ENCODE data around the gene BTF3L4.
"Not testable (repeated sequence)": the region's sequence is repeated elsewhere in the genome, so short reads cannot be mapped to it uniquely, and the experiment has no call there.

Gene BTF3L4

DNA sequence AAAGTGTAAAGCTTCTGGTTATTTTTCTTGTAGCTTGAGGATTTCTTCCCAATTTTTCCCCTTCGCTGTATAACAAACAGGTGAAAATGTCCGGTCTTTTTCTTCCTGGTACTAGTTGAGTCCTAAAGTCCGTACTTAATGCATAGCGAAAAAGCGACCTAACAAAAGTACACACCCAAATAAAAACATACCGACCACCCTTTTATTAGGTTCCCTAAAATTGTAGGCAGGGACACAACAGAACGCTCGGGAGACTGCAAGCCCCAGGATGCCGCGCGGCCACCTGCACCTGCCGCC, 281 bp upstream of the BTF3L4 start:
- DNase-seq = no peak

DNA sequence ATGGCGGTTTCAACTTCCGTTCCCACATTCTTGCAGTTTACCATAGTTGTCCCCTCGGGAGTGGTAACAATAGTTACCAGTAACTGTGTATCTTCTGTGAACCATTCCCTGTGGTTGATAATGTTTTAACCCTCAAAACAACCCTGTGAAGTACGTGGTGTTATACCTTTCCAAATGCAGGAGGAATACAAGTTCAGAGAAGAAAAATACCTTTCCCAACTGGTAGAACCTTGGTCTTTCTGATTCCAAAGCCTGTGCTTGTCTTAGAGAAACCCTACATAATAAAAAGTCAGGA, 789 bp downstream of the BTF3L4 start:
- no peak for DNase-seq

DNA sequence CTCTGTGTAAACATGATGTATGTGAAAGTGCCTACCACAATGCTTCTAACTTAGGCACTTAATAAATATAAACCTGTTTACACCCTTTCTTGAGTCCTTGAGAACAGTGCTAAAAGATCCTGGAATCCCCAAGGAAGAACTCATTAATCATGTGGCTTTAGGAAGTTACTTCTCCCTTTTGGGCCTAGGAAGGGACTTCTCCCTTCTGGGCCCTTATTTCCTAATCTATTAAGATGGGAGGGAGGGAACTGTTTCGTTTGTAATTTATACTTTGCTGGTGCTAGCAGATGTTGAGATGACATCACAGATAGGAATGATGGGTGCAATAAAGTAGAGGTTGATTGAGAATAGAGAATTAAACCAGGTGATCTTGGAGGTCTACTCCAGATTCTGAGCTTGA, 1.2 kb downstream of the BTF3L4 start:
- DNase-seq = no peak

- DNase-seq = no peak
These were observed 1.9 kb downstream of the BTF3L4 start for GRCh38 chr1:52057876-52058415.

DNA sequence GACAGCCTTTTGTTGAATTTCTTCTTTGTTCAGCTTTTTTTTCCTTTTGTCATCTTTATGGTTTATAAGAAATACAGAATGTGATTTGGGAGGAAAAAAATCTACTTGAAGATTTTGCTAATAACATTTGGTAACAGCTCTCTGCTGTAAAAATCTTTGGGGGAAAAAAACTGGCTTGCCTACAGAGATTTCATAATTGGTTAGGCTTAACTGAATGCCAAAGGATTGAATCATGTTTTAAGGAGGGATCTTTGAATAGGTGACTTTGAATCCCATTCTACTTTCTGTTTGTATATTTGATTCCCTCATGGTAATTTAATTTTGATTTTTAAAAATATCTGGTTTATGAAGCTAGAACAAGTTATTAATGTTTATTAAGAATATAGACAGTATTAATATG, 3.2 kb downstream of the BTF3L4 start:
- no peak for DNase-seq

DNA sequence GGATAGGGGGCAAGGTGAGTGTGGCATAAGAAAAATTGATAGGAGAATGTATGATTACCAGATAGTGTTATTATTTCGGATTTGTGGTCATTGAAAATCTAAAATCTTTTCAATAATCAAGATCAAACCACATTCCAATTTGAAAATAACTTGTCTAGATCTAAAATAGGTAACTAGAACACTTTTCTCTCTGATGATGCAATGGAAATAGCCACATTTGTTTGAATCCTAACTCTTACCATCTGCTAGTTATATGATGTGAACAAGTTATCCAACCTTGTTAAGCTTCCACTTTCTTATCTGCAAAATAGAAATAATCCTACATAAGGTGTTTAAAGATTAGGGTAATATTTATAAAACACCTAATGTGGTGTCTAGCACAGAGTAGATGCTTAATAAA, 3.8 kb downstream of the BTF3L4 start:
- DNase-seq = no peak

GRCh38 chr1:52060822-52061221, 4.7 kb downstream of the BTF3L4 start:
- no peak for DNase-seq

- DNase-seq = no peak
These were observed 7.1 kb downstream of the BTF3L4 start for GRCh38 chr1:52063192-52063591.

DNA sequence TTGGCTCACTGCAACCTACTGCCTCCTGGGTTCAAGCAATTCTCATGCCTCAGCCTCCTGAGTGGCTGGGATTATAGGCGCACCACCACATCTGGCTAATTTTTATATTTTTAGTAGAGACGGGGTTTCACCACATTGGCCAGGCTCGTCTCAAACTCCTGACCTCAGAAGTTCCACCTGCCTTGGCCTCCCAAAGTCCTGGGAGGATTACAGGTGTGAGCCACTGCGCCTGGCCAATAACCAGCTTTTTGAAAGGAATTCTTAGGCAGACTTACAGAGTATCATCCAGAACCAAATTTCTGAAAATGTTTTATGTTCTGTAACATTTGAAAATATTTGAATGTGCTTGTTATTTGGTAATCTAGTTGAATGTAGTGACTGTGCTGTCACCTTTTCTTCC, 14.6 kb downstream of the BTF3L4 start:
- no peak for DNase-seq

DNA sequence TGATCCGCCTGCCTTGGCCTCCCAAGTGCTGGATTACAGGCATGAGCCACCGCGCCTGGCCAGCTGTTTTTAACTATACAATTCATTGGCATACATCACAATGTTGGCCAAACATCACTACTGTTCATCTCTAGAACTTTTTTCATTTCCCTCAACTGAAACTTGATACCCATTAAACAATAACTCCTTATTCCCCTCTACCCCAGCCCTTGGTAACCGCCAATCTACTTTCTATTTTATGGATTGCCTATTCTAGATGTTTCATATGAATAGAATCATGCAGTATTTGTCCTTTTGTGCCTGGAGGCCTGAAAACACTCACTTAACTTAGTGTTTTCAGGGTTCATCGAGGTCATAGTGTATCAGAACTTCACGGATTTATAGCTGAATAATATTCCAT, 16.2 kb downstream of the BTF3L4 start:
- DNase-seq = no peak

DNA sequence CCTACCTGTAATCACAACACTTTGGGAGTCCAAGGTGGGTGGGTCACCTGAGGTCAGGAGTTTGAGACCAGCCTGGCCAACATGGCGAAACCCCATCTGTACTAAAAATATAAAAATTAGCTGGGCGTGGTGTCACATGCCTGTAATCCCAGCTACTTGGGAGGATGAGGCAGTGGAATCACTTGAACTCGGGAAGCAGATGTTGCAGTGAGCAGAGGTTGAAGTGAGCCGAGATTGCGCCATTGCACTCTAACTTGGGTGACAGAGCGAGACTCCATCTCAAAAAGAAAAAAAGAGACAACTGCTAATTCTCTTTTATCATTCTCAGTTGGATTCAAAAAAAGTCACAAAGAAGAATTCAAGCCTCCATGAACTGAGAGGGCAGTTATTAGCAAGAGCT, 21.2 kb downstream of the BTF3L4 start:
- DNase-seq = not testable (repeated sequence)

- DNase-seq = no peak
These were observed 23.9 kb downstream of the BTF3L4 start for GRCh38 chr1:52080014-52080415.

- not testable (repeated sequence) for DNase-seq
These were observed 31.8 kb downstream of the BTF3L4 start for GRCh38 chr1:52087892-52088291.

- not testable (repeated sequence) for DNase-seq
These were observed 38.2 kb downstream of the BTF3L4 start for GRCh38 chr1:52094300-52094699.

GRCh38 chr1:52096216-52096615, 40.1 kb downstream of the BTF3L4 start:
- DNase-seq = no peak

GRCh38 chr1:52098139-52098871, 42.2 kb downstream of the BTF3L4 start:
- no peak for DNase-seq

DNA sequence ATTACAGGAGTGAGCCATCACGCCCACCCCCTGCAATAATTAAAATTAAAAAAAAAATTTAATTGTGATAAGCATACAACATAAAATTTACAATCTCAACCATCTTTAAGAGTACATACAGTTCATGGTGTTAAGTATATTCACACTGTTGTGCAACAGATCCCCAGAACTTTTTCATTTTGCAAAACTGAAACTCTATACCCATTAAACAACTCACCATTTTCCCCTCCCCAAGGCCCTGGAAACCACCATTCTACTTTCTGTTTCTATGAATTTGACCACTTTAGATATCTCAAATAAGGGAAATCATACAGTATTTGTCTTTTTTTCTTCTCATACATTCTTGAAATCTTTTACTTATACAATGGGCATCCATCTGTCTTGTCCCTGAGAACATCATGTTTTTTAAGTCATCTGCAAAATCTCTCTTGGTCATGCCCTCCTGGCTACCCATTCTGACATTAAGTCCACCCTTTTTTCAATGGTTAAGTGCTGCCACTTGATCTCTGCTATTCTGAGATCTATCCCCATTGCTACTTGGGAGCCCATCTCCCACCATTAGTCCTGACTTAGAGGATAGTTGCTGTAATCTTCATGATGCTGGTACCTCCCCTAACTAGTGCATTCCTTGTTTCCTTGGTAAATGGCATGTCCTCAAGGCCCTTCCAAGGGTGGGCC, 46.4 kb downstream of the BTF3L4 start:
- no peak for DNase-seq

GRCh38 chr1:52111492-52111891, 55.4 kb downstream of the BTF3L4 start:
- no peak for DNase-seq

- no peak for DNase-seq
These were observed 56.4 kb downstream of the BTF3L4 start for GRCh38 chr1:52112489-52112888.

DNA sequence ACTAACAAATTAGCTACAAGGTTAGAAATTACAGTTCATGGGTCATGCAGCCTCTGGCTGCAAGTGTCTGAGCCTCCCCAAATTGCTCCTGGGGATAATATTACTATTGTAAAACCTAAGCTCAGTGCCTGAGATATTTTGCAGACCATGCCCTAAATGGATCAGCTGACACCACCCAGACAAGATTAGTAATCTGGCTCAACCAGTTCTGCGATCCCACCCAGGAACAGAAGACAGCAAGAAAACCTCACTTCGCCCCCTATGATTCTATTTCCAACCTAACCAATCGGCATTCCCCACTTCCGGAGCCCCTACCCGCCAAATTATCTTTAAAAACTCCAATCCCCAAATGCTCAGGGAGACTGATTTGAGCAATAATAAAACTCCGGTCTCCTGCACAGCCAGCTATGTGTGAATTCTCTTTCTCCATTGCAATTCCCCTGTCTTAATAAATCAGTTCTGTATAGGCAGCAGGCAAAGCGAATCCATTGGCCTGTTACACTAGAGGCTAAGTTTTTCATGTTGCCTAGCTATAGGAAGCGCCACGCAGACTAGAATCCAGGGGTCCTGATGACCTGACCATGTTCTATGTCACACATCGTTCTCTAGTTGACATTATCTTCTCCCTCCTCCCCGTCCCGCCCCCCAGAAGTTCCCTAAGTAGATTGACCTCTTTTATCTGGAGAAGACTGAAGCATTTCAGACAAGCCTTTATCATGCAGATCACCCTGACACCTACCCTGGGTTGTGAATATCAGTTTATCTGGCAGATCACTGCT, 63.4 kb downstream of the BTF3L4 start:
- no peak for DNase-seq

- DNase-seq = no peak
These were observed 66.3 kb downstream of the BTF3L4 start for GRCh38 chr1:52122384-52122783.

GRCh38 chr1:52123622-52124021, 67.5 kb downstream of the BTF3L4 start:
- DNase-seq = no peak

DNA sequence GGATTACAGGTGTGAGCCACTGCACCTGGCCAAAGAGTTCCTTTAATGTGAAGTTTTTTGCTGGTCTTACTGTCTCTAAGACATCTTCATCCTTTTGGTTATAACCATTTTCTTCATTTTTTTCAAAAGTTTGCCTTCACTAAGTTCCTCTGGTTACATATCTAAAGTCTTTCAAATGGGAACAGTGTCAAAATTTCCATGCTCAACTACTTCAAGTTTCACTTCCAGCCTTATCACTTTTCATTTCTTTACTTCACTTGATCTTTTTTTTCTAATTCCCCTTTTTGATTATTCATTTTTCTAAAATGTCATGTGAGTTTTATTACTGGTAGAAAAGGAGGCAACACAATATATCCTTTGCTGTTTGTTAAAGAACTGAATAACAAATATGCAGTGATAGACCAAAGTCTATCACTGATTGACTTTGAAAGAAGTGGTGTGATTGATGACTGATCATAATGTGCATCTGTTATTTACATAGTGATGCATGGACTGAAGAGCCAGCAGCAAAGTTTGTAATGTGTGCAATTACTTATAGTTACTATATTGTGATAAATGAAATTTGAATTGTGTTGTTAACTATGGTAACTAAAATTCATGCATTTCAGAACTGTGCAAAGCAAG, 69.8 kb downstream of the BTF3L4 start:
- DNase-seq = no peak
